Muscle layer of duodenum (tissue), 2 donors: ENCODE measurements around the gene DUSP22.

Experiments used
- H3K27ac ChIP-seq: one replicate; pipeline ENCODE4 v1.7.0; 2013; ENCODE audit warnings: mild to moderate bottlenecking, low read length
- H3K27me3 ChIP-seq: one replicate; pipeline ENCODE4 v1.7.0; 2013; ENCODE audit warnings: low read depth, mild to moderate bottlenecking, control low read depth, low read length
- H3K36me3 ChIP-seq, 2 donors: one replicate each; pipeline ENCODE4 v1.7.0; 2013; ENCODE audit warnings: low read length in 2 of 2, control low read depth in 1 of 2, mild to moderate bottlenecking in 1 of 2; ENCODE audit not compliant: insufficient read depth in 2 of 2, control insufficient read depth in 1 of 2
- H3K4me1 ChIP-seq, 2 donors: one replicate each; pipeline ENCODE4 v1.7.0; 2013; ENCODE audit warnings: low read length in 2 of 2, mild to moderate bottlenecking in 2 of 2, control low read depth in 1 of 2, moderate library complexity in 1 of 2; ENCODE audit not compliant: insufficient read depth in 2 of 2, control insufficient read depth in 1 of 2
- H3K4me3 ChIP-seq, 2 donors: one replicate each; pipeline ENCODE4 v1.7.0; 2013; ENCODE audit warnings: low read length in 2 of 2, low read depth in 1 of 2, mild to moderate bottlenecking in 1 of 2
- H3K9me3 ChIP-seq, 2 donors: one replicate each; pipeline ENCODE4 v1.7.0; 2013; ENCODE audit warnings: low read length in 2 of 2, control low read depth in 1 of 2, mild to moderate bottlenecking in 1 of 2; ENCODE audit not compliant: control insufficient read depth in 1 of 2
- donor health status: healthy.

Gene DUSP22

DNA sequence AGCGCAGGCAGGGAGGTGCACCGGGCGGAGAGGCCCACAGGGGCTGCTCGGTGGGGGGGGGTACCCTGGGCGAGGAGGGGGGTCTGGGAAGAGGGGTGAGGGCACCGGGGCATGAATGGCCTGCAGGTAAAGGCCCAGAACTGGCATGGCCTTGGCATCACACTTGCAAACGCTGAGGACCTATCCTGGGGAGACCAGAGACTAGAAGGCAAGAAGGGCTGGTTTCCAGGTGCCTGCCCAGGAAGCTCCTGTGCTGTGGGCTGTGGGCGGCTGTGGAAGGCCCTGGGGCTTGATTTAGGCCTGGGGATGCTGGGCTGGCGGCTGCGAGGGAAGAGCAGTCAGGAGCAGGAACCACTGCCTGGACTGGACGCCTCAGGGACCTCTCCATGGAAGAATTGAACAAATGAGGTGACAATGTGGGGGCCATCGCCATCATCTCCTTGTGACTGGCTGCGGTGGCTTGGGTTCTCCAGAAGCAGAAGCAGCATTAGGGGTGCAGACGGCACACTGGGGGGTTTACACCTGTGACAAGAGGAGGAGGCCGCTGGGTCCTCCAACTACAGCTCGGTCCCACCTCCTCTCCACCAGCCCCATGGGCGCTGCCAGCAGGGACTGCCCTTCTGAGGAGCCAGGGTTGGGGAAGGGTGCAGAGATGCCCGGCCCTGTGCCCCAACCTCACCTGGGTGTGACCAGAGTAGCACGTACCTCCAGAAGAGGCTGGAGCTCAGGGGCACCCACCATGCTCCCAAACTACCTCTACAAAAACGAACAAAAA lies 67.2 kb downstream of the DUSP22 start:
- no peaks in the 10 kb centered on the region for H3K9me3 ChIP-seq
- H3K27me3 ChIP-seq: no peaks in the 10 kb centered on the region

DNA sequence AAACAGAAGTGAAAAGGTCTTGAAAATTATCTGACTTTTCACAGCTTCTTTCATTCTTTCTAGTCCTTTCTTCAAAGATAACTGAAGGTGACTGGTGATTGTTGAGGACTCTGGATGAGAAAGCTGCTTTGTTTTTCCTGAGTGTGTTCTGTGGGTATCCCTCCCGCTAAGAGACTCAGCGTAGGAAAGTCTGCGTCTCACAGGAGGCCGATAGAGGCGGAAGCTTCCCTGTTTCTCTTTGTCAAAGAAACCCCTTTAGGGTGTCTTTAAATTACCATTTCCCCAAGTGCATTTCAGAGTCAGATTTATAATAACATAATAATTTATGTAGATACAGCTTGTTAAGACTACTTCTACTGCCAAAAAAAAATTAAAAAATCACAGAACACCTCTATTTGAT lies 68.1 kb downstream of the DUSP22 start:
- Histone ChIP-seq H3K27me3 (no peaks in the 10 kb centered on the region), H3K4me3 (no peak overlapping the region), H3K36me3 (no peaks in the 10 kb centered on the region), H3K27ac (no peak overlapping the region), H3K4me1 (no peaks in the 10 kb centered on the region), H3K9me3 (no peaks in the 10 kb centered on the region)

More for the DNA sequence above, 67.2 kb downstream of the DUSP22 start:
- H3K4me3 ChIP-seq: no peak overlapping the region
- no peak overlapping the region for H3K27ac ChIP-seq
- no peaks in the 10 kb centered on the region for H3K36me3 ChIP-seq
- no peaks in the 10 kb centered on the region for H3K4me1 ChIP-seq

DNA sequence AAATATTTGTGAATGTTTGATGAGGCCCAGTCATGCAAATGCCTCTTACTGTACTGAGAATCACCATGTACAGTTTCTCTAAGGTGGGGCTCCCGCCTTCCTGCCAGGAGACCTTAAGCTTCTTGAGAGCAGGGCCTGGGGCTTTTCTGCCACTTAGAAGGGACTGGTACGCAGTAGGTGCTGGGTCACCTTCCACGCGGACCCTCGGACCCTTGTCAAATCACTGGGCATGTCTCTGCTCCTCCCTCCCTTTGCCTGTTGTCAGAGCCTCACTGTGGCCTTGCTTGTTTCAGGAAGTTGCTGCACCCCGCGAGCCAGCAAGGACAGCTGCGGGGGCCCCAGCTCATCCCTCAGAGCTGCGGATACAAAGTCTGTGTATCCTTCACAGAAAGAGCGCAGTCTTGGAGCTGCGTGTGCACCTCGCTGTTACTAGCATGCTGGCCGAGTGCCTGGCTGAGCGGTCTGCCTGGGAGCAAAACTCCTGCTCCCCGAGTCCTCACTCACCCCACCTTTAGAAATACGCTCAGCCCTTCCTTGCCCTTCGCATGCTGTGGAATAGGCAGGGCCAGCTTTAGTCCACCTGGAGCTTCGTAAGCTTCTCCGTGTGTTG lies 68.6 kb downstream of the DUSP22 start:
- Histone ChIP-seq H3K4me3 (no peak overlapping the region), H3K27ac (no peak overlapping the region), H3K27me3 (no peaks in the 10 kb centered on the region), H3K36me3 (no peaks in the 10 kb centered on the region), H3K9me3 (no peaks in the 10 kb centered on the region), H3K4me1 (no peaks in the 10 kb centered on the region)

DNA sequence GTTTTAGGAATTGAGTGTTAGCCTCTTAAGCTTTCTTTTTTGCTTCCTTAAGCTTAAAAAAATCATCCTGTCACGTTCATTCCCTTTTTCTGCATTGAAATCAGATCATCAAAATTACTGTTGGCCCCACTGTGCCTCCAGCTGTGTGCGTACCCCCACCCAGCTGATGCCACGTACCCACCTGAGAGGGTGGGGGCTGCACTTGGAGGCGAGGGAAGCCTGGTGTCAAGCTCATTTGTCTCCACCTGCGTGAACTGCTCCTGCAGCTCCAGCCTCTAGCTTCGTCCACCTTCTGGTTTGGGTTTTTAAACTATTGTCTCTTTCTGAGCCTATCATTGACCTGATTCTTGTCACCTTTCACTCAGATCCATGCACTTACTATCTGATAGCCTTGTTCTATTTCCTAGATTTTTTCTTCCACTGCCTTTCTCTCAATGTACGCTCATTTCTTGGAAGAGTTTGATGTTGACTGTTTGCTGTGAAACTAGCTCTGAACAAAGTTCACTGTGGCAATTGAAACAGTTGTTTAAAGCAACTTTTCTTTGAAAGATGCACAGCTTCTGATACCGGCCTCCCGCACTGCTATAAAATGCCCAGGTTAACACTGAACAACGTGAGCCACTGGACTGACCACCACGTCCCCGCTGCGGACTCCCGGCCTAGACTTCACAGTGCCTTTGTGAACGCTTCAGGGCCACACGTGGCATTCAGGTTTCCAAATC lies 69.3 kb downstream of the DUSP22 start:
- H3K4me3 ChIP-seq: no peak overlapping the region
- no peaks in the 10 kb centered on the region for H3K27me3 ChIP-seq
- no peaks in the 10 kb centered on the region for H3K36me3 ChIP-seq
- no peaks in the 10 kb centered on the region for H3K4me1 ChIP-seq
- H3K9me3 ChIP-seq: no peaks in the 10 kb centered on the region
- no peak overlapping the region for H3K27ac ChIP-seq

DNA sequence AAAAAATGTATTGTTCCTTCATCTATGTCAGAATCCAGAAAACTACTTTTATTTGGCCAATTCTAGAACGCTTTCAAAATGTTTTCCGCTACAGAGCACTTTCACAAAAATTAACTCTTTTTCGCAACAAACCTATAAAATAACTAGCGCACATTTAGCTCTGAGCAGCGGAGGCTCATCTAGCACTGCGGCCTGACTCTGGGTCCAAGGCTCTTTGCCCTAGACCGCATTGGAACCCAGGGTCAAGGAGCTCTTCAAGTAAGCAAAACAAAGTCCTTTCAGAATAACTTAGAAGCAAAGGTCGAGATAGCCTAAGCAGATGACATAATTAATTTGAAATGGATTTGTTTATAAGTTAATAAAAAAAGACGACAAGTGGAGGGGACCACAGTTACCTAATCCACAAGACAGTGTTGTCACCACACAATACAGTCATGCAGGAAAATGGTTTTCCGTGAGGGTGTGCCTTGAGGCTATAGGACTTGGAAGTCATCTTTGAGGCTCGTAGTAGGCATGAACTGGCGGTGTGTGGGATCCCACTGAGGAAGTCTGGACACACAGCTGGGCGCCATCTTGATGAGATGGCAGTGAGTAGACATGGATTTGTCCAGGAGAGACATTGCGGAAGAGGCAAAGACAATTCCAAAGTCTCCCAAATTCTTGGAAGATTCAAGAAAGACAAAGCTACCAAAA lies 70.1 kb downstream of the DUSP22 start:
- H3K27ac ChIP-seq: no peak overlapping the region
- H3K9me3 ChIP-seq: no peaks in the 10 kb centered on the region
- H3K36me3 ChIP-seq: no peaks in the 10 kb centered on the region
- H3K4me1 ChIP-seq: no peaks in the 10 kb centered on the region
- no peak overlapping the region for H3K4me3 ChIP-seq
- no peaks in the 10 kb centered on the region for H3K27me3 ChIP-seq

DNA sequence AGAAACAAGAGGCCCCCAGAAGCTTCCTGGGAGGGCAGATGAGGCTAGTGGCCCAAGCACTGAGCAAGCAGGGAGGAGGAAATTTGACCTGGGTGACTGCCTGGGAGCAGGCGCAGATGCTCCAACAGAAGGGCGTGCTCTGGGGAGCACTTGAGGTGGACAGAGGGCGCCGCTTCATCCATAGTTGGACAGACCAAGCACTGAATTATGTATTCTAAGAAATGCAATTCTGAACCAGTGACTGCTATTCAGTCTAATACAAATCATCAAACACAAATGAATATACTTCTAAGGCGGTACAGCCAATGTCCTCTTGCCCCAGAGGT lies 70.6 kb downstream of the DUSP22 start:
- Histone ChIP-seq H3K4me3 (no peak overlapping the region), H3K27ac (no peak overlapping the region), H3K36me3 (no peaks in the 10 kb centered on the region), H3K9me3 (no peaks in the 10 kb centered on the region), H3K4me1 (no peaks in the 10 kb centered on the region), H3K27me3 (no peaks in the 10 kb centered on the region)

DNA sequence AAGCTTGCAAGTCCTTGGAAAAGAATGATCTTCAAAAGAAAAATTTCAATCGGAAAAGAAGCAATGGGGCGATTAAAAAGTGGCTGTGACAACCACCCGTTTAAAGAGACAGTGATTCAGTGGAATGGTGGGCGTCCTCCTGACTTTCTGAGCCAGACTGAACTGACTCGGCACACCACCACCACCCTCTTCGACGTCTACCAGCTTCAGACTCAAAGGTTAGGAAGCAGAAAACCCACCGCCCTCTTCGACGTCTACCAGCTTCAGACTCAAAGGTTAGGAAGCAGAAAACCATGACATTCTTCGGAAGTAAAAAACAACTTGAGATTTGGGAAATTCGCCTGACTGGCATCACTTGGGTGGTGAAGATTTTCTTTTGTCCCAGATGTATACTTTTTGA lies 71.0 kb downstream of the DUSP22 start:
- no peak overlapping the region for H3K27ac ChIP-seq
- H3K4me3 ChIP-seq: no peak overlapping the region
- H3K36me3 ChIP-seq: no peaks in the 10 kb centered on the region
- H3K9me3 ChIP-seq: no peaks in the 10 kb centered on the region
- no peaks in the 10 kb centered on the region for H3K27me3 ChIP-seq
- no peaks in the 10 kb centered on the region for H3K4me1 ChIP-seq

DNA sequence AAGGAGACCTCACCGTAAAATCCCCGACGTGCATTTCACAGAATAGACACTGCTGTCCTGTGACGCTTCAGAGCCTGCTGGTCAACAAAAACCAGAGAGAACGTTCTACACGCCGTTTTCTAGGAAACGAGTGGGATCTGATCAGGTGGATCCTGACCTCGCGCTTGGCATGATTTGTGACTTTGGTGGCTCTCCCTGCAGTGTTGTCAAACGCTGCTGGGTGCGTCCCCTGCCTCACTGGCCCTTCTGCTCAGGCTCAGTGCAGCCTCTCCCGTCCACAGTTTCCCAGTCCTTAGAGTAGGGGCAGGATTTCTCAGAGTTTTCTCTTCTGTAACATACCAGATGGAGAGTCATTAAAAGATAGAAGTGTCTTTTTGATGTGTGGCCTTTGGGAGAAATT lies 71.6 kb downstream of the DUSP22 start:
- Histone ChIP-seq H3K4me3 (no peak overlapping the region), H3K9me3 (no peaks in the 10 kb centered on the region), H3K27ac (no peak overlapping the region), H3K36me3 (no peaks in the 10 kb centered on the region), H3K4me1 (no peaks in the 10 kb centered on the region), H3K27me3 (no peaks in the 10 kb centered on the region)

DNA sequence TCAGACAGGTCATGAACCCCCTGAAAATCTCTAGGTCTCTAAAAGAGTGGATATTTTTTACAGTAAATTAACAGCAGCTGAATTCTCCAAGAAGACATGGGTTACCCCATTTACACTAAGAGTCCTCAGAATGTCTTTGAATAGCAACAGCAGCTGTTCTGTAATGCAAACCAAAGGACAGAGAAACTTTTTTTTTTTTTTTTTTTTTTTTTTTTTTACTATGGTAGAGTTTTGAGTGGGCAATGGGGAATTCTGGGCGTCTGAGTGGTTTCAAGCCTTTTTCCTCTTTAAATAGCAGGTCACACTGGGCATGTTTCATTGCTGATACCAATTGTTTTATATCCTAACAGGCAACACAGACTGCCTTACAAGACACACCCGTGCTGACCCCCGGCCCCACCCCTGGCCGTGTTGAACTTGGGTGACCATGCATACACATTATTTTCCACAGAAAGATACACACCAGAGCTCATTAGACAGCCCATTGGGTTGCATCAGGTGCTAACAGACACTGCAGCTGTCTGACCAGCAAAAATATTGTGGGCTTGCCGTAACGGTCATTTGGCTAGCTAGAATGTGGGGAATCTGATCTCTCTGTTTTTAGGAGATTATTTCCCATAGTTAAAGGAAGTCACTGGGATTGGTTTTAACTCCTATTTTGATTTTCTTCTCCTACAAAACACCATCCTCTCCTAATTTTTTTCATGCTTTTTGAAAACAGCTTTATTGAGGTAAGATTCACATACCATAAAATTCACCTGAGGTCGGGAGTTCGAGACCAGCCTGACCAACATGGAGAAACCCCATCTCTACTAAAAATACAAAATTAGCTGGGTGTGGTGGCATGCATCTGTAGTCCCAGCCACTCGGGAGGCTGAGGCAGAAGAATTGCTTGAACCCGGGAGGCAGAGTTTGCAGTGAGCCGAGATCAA lies 72.6 kb downstream of the DUSP22 start:
- Histone ChIP-seq H3K36me3 (no peaks in the 10 kb centered on the region), H3K4me3 (no peak overlapping the region), H3K27ac (no peak overlapping the region), H3K27me3 (no peaks in the 10 kb centered on the region), H3K4me1 (no peaks in the 10 kb centered on the region), H3K9me3 (no peaks in the 10 kb centered on the region)

DNA sequence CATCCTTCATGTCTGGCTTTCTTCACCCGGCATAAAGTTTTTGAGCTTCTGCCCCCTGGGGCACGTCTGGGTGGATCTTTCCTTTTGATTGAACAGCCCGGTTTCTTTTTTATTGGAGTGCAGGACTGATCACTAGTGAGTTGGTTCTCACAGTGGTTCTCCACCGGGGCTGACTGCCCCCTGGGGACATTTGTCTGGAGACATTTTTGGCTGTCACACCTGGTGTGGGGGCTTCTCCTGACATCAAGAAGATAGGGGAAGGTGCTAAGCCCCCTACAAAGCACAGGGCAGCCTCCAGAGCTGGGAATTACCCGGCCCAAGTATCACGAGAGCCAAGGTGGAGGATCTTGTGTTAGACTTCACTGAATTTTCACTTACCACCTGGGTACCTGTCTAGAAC lies 73.5 kb downstream of the DUSP22 start:
- Histone ChIP-seq H3K4me3 (no peak overlapping the region), H3K27me3 (no peaks in the 10 kb centered on the region), H3K36me3 (no peaks in the 10 kb centered on the region), H3K27ac (no peak overlapping the region), H3K9me3 (no peaks in the 10 kb centered on the region), H3K4me1 (no peaks in the 10 kb centered on the region)
